H7 (cell line): Measurements from ENCODE around the gene RDH8. TPM values are rescaled to one million over a fixed set of nuclear protein-coding genes. Genes with fewer than 3 reads are reported as not detected.

Source experiments
- DNase-seq: peaks from one replicate; pipeline ENCODE4 v3.0.0; 2012
- H3K27me3 ChIP-seq: 2 replicates; pipeline ENCODE4 v1.6.0; 2011; ENCODE audit warnings: mild to moderate bottlenecking, low read length; ENCODE audit not compliant: control insufficient read depth, insufficient read depth
- H3K36me3 ChIP-seq: replicated peaks from 2 replicates; pipeline ENCODE4 v1.5.1; 2011; ENCODE audit warnings: low read length; ENCODE audit not compliant: control insufficient read depth, insufficient read depth
- H3K4me3 ChIP-seq: 2 replicates; pipeline ENCODE4 v1.5.1; 2011; ENCODE audit warnings: low read depth, mild to moderate bottlenecking, control low read depth, low read length, moderate library complexity; ENCODE audit not compliant: insufficient read depth
- total RNA-seq: library from RNA; depleted of rRNA; stranded (reverse); fragments of >200 nt; shearing (Covaris generic); gene quantifications from 2 replicates; pipeline ENCODE4 v1.2.3, GENCODE V29; 2014; rRNA removed

The RDH8 gene
- total RNA-seq, 1 experiment from 2014 or later, result not detected

DNA sequence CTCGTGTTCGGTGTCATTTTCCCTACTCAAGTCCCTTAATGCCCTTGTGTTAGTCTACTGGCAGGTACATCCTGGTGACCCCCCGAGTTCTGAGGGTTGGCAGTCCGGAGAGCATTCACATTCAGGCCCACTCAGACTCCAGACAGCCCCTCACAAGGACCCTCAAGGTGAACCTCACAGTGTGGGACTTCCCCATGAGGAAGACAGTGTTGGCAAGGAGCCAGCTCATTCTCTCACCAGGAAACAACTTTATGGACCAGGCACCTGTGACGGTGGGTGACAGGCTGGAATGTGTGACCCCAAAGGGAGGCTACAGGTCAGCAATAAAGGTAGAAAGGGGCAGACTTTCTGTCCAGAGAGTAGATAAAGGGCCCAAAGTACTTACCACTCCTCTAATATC is 24.5 kb downstream of the RDH8 start:
- H3K36me3 ChIP-seq, result no peaks in the 10 kb centered on the region
- no peak for DNase-seq
- no peak overlapping the region for H3K4me3 ChIP-seq
- peaks cover 3% of the 10 kb centered on the region; the same call in 1 of the 2 replicates for H3K27me3 ChIP-seq

GRCh38 chr19:10043286-10043927 is 30.1 kb downstream of the RDH8 start:
- DNase-seq, result no peak

DNA sequence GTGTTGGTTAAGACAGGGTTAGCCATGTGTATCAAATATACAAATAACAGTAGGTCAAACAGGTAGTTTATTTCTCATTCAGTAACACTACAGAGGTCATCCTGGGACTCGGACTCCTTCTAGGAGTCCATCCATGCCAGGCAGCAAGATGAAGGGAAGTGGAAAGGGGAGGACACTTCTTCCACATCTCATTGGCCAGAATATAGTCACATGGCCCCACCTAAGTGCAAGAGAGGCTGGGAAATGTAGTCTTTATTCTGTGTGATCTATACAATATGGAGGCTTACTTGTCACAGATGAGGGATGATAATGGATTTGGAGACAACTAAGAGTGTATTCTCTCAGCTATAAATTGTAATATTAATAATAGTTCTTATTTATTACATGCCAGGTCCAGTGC is 31.1 kb downstream of the RDH8 start:
- Histone ChIP-seq H3K27me3 (peaks cover 5% of the 10 kb centered on the region; the same call in 1 of the 2 replicates), H3K36me3 (no peaks in the 10 kb centered on the region), H3K4me3 (no peak overlapping the region)
- peak; percentile 88 for DNase-seq

More at GRCh38 chr19:10043286-10043927, 30.1 kb downstream of the RDH8 start:
- Histone ChIP-seq H3K4me3 (no peak overlapping the region), H3K36me3 (no peaks in the 10 kb centered on the region), H3K27me3 (peaks cover 6% of the 10 kb centered on the region; the same call in 1 of the 2 replicates)

DNA sequence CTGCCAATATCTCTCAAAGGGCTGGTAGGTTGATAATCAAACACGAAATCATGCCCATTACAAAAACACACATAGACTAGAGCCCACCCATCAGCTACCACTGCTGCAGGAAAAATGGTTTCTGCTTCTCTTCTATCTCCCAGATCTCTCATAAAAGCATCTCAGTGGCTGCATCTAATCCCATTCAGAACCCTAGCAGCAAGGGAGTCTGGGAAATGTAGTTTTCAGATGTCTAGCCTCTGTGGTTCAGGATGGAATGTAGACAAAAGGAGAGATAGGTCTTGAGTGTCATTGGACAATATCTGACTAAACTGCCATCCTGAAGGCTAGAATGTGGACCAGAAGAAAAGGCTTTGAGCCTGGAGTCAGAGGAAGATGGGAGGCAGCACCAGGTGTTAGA is 32.1 kb downstream of the RDH8 start:
- Histone ChIP-seq H3K27me3 (peaks cover 5% of the 10 kb centered on the region; the same call in 1 of the 2 replicates), H3K4me3 (no peak overlapping the region), H3K36me3 (no peaks in the 10 kb centered on the region)
- peak; percentile 64 for DNase-seq

DNA sequence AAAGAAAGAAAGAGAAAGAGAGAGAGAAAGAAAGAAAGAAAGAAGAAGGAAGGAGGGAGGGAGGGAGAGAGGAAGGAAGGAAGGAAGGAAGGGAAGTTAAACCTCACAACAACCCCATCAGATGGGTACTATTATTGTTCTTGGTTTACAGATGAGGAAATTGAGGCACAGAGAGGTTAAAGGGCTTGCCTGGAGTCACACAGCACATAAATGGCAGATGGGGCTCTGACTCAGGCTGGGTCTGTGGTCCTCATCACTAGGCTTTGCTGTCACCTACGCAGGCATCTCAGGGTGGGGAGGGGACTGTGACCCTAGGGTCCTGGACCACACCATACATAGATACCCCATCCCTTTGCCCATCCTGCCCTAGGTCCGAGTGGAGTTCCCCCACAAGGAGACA is 36.3 kb downstream of the RDH8 start:
- Histone ChIP-seq H3K27me3 (peaks cover 3% of the 10 kb centered on the region; the same call in 1 of the 2 replicates), H3K36me3 (no peaks in the 10 kb centered on the region), H3K4me3 (no peak overlapping the region)
- DNase-seq, result no peak

- no peak for DNase-seq
- Histone ChIP-seq H3K4me3 (no peak overlapping the region), H3K36me3 (no peaks in the 10 kb centered on the region), H3K27me3 (no peaks in the 10 kb centered on the region; the same call in 1 of the 2 replicates)
Observed at GRCh38 chr19:10052602-10053360, 39.5 kb downstream of the RDH8 start.

DNA sequence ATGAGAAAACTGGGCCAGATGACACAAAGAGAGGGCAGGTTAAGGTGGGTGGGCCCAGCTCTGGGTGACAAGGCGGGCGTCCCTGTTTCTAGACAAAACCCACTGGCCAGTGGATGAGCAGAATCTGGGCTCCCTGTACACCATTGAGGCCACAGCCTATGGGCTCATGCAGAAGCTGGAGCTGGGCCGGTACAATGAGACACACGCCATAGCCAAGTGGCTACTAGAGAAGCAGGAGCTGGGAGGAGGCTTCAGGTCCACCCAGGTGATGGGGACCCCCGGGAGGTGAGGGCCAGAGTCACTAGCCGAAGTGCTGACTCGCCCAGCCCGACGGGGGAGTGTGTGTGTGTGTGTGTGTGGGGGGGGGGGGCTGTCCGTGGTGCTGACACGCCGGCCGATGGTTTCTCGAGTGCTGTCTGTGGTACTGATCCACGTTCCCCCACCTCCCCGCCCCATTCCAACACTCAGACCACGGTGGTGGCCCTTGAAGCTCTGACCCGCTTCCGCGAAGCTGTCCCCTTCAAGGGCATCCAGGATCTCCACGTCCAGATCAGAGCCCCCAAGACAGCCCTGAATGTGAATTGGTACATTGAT is 48.5 kb downstream of the RDH8 start:
- no peak overlapping the region for H3K4me3 ChIP-seq
- H3K27me3 ChIP-seq, result peaks cover 4% of the 10 kb centered on the region; the same call in 1 of the 2 replicates
- no peaks in the 10 kb centered on the region for H3K36me3 ChIP-seq
- peak; percentile 83 for DNase-seq

- DNase-seq, result no peak
- Histone ChIP-seq H3K4me3 (no peak overlapping the region), H3K27me3 (no peaks in the 10 kb centered on the region; the same call in 1 of the 2 replicates), H3K36me3 (no peaks in the 10 kb centered on the region)
Observed at GRCh38 chr19:10068205-10068604, 54.9 kb downstream of the RDH8 start.

- no peak for DNase-seq
- H3K36me3 ChIP-seq, result no peaks in the 10 kb centered on the region
- H3K27me3 ChIP-seq, result no peaks in the 10 kb centered on the region; the same call in 1 of the 2 replicates
- no peak overlapping the region for H3K4me3 ChIP-seq
Observed at GRCh38 chr19:10069046-10069445, 55.8 kb downstream of the RDH8 start.

DNA sequence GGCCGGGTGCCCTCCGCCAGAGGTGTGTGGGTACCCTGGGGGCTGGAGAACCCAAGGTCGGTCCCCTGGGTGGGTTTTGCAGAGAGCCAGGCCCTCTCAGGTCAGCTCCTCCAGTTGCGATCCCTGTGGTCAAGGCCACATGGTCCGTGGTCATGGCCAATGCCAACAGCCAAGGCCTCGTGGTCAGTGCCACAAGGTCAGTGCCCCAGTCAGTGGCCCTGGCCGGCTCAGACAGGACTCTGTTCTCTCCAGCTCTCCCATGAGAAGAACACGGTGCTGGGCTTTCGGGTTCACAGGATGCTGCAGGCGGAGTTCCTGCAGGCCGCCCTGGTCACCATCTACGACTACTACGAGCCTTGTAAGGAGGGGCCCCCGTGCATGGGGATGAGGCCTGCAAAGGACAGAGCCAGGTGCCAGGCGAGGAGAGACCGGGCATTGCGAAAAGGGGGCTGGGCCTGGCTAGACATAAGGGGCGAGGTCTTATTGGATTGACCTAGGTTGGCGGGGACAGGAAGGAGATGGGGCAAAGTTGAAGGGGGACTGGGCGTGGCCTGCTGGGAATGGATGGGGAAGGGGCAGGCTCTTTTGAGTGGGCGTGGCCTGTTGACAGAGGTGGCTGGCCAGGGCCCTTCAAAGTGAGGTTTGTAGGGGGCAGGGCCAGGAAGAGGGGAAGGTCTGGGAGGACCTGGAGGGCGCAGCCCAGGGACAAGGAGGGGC is 57.6 kb downstream of the RDH8 start:
- Histone ChIP-seq H3K27me3 (no peaks in the 10 kb centered on the region; the same call in 1 of the 2 replicates), H3K4me3 (no peak overlapping the region), H3K36me3 (no peaks in the 10 kb centered on the region)
- DNase-seq, result peak; percentile 95

Other genes with a start within 250 kb of the RDH8 start
- 3.9 and 8.6 TPM in 2 replicates for gene ZNF846, start 244.7 kb upstream of the RDH8 start, total RNA-seq
- 31.2 and 36.4 TPM in 2 replicates for gene FBXL12, start 194.4 kb upstream of the RDH8 start, total RNA-seq
- gene UBL5, start 185.6 kb upstream of the RDH8 start, total RNA-seq, result 266 and 288 TPM in 2 replicates
- gene PIN1, start 178.2 kb upstream of the RDH8 start, total RNA-seq, result 180 and 208 TPM in 2 replicates
- gene OLFM2, start 77.0 kb upstream of the RDH8 start, total RNA-seq, result 40.0 and 63.4 TPM in 2 replicates
- 0.62 and 1.4 TPM in 2 replicates for gene COL5A3, start 3.0 kb upstream of the RDH8 start, total RNA-seq
- 14.4 and 20.4 TPM in 2 replicates for gene SHFL, start 72.8 kb downstream of the RDH8 start, total RNA-seq
- 0.15 TPM in 1 of 2 replicates, not detected in the other for gene ANGPTL6, start 89.2 kb downstream of the RDH8 start, total RNA-seq
- 52.9 and 54.4 TPM in 2 replicates for gene PPAN, start 92.9 kb downstream of the RDH8 start, total RNA-seq
- gene P2RY11, start 98.2 kb downstream of the RDH8 start, total RNA-seq, result 0.87 and 6.2 TPM in 2 replicates
- gene EIF3G, start 106.4 kb downstream of the RDH8 start, total RNA-seq, result 354 and 376 TPM in 2 replicates
- 128 and 129 TPM in 2 replicates for gene DNMT1, start 181.5 kb downstream of the RDH8 start, total RNA-seq
- gene S1PR2, start 217.8 kb downstream of the RDH8 start, total RNA-seq, result 7.4 and 8.9 TPM in 2 replicates
- gene MRPL4, start 238.7 kb downstream of the RDH8 start, total RNA-seq, result 148 and 174 TPM in 2 replicates